WERI-Rb-1 (cell line): ENCODE results near the gene TSPAN5.

ENCODE experiments used
- DNase-seq: peaks from one replicate; pipeline ENCODE4 v3.0.0-alpha.2; 2020
- H3K27ac ChIP-seq: fragments of 250-450 bp; sonication (Bioruptor Pico); 2 replicates; pipeline ENCODE4 v1.5.1; 2020; ENCODE audit warnings: mild to moderate bottlenecking, moderate library complexity
- H3K27me3 ChIP-seq: fragments of 250-450 bp; sonication (Bioruptor Pico); 2 replicates; pipeline ENCODE4 v1.5.1; 2021; ENCODE audit warnings: mild to moderate bottlenecking, low read depth, moderate library complexity; ENCODE audit not compliant: insufficient read depth, severe bottlenecking
- H3K36me3 ChIP-seq: fragments of 250-450 bp; sonication (Bioruptor Pico); 2 replicates; pipeline ENCODE4 v1.5.1; 2020; ENCODE audit warnings: mild to moderate bottlenecking, moderate library complexity
- H3K4me3 ChIP-seq: 2 replicates; pipeline ENCODE4 v1.5.1; 2011; ENCODE audit warnings: low read depth, mild to moderate bottlenecking, control low read depth, low read length
- H3K9me3 ChIP-seq: fragments of 250-450 bp; sonication (Bioruptor Pico); 2 replicates; pipeline ENCODE4 v1.5.1; 2021; ENCODE audit warnings: mild to moderate bottlenecking, moderate library complexity; ENCODE audit not compliant: severe bottlenecking
- TF ChIP-seq, protein P1 (sequence below): IDR thresholded peaks from 2 replicates; pipeline ENCODE4 v1.5.1; 2011; ENCODE audit warnings: low read depth, mild to moderate bottlenecking, control low read depth, inconsistent platforms, low read length

Gene TSPAN5

DNA sequence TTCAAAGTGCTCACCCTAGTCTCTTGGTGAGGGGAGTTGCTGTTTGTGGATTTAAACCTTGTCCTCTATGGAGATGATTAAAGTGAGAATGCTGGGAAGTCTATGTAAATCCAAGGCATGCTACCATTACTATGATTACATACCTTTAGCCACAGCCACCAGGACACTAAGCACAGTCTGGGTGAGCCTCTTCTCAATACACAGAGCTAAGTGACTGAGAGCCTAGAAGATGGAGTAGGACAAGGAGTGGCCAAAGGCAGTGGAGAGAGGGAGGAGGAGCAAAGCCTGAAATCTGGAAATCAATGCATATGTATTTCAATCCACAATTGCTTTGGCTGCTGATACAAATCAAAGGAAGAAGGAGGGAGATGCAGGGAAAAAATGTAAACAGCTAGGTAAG lies 12.7 kb upstream of the TSPAN5 start:
- no peak overlapping the region for H3K4me3 ChIP-seq
- no peak overlapping the region for H3K27ac ChIP-seq
- no peaks in the 10 kb centered on the region for H3K9me3 ChIP-seq
- TF ChIP-seq, protein P1, sequence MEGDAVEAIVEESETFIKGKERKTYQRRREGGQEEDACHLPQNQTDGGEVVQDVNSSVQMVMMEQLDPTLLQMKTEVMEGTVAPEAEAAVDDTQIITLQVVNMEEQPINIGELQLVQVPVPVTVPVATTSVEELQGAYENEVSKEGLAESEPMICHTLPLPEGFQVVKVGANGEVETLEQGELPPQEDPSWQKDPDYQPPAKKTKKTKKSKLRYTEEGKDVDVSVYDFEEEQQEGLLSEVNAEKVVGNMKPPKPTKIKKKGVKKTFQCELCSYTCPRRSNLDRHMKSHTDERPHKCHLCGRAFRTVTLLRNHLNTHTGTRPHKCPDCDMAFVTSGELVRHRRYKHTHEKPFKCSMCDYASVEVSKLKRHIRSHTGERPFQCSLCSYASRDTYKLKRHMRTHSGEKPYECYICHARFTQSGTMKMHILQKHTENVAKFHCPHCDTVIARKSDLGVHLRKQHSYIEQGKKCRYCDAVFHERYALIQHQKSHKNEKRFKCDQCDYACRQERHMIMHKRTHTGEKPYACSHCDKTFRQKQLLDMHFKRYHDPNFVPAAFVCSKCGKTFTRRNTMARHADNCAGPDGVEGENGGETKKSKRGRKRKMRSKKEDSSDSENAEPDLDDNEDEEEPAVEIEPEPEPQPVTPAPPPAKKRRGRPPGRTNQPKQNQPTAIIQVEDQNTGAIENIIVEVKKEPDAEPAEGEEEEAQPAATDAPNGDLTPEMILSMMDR, result no peak
- DNase-seq, result peak; percentile 34
- no peaks in the 10 kb centered on the region for H3K27me3 ChIP-seq
- no peaks in the 10 kb centered on the region for H3K36me3 ChIP-seq

DNA sequence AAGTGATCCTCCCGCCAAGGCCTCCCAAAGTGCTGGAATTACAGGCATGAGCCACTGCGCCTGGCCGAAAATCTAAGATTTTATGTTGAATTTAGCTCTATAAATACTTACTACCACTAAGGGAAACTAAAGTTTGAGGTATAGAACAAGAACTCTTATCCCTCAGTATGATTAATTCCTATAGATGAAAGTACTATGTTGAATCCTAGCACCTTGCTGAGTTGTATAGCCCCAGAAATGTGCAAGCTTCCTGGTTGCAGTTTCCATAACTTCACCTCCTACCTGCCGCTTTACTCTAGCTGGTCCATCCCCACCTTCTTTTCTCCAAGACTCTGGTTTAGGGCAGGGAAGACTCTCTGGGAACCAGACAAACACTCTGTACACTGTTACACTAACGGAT lies 11.8 kb upstream of the TSPAN5 start:
- Histone ChIP-seq H3K27me3 (no peaks in the 10 kb centered on the region), H3K9me3 (no peaks in the 10 kb centered on the region), H3K4me3 (no peak overlapping the region), H3K36me3 (no peaks in the 10 kb centered on the region), H3K27ac (no peak overlapping the region)
- no peak for DNase-seq
- TF ChIP-seq, protein P1, result no peak

DNA sequence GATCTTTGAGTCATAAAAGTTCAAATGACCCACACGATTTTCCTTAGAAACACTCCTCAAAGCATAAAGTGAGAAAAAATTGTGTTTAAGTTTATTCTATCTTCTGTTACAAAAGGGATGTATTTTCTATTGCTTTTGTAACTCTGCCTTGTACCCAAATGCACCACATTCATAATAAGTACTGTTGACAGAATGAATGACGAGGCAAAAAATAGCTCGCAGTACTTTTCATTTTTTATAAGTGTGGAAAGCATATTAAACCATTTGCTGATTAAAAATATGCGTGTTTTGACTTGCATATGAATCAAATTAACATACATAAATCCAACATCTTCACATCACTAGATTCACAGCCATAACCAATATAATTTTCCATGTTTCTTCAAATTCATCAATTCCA lies 11.2 kb upstream of the TSPAN5 start:
- H3K36me3 ChIP-seq, result no peaks in the 10 kb centered on the region
- TF ChIP-seq, protein P1, result no peak
- no peak overlapping the region for H3K27ac ChIP-seq
- no peaks in the 10 kb centered on the region for H3K27me3 ChIP-seq
- peaks cover 6% of the 10 kb centered on the region for H3K9me3 ChIP-seq
- no peak overlapping the region for H3K4me3 ChIP-seq
- DNase-seq, result no peak

DNA sequence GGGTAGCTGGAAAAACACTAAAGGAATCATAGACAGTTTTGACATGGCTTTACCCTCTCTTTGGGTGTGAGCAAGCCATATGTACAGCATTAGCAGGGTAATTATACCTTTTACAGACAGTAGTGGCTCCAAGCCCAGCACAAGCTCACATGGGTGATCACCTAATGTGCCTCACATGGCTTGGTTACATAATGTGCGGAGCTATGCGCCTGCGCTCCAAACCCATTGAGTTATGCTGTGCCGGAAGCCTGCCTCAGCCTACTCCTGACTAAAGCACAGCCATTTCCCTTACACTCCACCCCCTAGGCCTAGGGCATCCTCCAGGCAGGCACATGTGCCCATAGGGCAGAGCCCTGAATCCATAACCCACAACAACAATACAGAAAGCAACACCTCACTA lies 6.5 kb upstream of the TSPAN5 start:
- Histone ChIP-seq H3K4me3 (no peak overlapping the region), H3K9me3 (peaks cover 8% of the 10 kb centered on the region), H3K27ac (no peak overlapping the region), H3K27me3 (no peaks in the 10 kb centered on the region), H3K36me3 (no peaks in the 10 kb centered on the region)
- TF ChIP-seq, protein P1, result no peak
- no peak for DNase-seq

DNA sequence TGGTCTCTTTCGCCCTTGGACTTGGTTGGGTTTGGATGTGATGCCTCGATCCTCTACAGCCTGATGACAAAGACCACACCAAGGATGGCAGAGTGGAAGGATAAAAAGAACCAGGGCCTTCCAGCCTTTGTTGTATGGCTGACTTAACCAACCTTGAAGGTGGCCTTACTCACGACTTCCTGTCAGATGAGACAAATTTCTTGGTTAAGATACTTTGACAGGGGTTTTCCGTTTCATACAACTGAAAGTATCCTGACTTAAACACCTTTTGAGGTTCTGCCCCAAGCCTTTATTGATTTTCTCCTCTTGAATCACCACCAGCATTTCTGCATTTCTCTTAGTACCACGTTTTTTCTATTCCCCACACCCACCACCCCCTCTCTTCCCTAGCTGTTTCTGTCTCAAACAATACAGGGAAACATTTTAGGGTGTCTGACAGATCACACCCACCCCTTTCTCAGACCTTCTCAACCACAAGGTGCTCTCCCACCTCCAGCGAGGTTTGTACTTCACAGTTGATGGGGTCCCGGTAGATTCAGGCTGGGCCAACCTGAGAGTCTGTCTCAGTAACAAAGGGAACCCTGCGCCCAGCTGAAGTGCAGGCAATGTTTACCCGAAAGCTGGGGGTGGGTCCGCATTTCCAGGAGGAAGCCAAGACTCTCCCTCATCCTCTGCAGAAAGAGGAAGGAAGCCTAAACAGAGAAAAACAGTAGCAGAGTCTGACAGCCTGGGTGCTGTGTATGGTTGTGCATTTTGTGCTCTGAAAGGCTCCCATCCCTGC lies 5.0 kb upstream of the TSPAN5 start:
- Histone ChIP-seq H3K27me3 (no peaks in the 10 kb centered on the region), H3K9me3 (peaks cover 8% of the 10 kb centered on the region), H3K36me3 (no peaks in the 10 kb centered on the region), H3K4me3 (no peak overlapping the region), H3K27ac (no peak overlapping the region)
- TF ChIP-seq, protein P1, result no peak
- DNase-seq, result no peak
